ENCODE measurements around the gene TMEM154. TPM values are rescaled to one million over a fixed set of nuclear protein-coding genes. Genes with fewer than 3 reads are reported as not detected.

Gene TMEM154
- polyA plus RNA-seq, 3 donors, result 0.33 to 1.4 (median 0.70) TPM

GRCh38 chr4:152578670-152579069, 101.1 kb downstream of the TMEM154 start:
- DNase-seq (ENCODE audit: extremely low read depth in 1 of 11, low read depth in 9 of 11, low spot score in 4 of 11), result no peak

DNA sequence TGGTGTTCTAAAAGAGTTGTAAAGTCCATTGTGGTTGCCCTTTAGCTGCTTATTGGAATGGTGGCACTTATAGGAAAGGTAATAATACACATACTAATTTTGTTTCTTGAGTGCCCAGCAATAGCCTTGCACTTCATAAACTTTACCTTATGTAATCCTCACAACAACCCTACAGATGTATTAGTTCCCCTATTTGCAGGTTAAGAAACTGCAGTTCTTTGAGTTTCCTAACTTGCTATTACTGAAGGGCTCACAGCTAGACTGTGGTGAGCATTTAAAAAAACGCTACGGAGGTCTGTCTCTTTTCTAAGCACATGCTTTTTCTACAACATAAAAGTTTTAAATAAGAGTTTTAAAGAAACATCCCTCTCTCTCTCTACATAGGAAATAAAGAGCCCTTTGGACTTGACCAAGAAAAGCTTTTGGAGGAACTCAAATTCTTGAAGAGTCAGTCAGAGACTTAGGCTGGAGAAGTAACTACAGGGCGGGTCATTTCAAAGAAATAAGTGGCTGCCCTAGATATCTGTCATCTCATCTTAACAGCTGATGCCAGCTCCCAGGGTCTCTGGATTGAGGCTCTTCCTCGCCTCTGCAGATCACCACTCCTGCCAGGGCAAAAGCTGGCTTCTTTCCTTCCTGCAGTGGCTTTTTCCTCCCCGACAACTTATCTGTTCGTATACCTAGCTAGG, 101.9 kb downstream of the TMEM154 start:
- no peak for DNase-seq (ENCODE audit: extremely low read depth in 1 of 11, low read depth in 9 of 11, low spot score in 4 of 11)

- no peak for DNase-seq (ENCODE audit: extremely low read depth in 1 of 11, low read depth in 9 of 11, low spot score in 4 of 11)
Measured at GRCh38 chr4:152575533-152575932, 104.3 kb downstream of the TMEM154 start.

GRCh38 chr4:152573861-152574260, 105.9 kb downstream of the TMEM154 start:
- no peak for DNase-seq (ENCODE audit: extremely low read depth in 1 of 11, low read depth in 9 of 11, low spot score in 4 of 11)

- no peak for DNase-seq (ENCODE audit: extremely low read depth in 1 of 11, low read depth in 9 of 11, low spot score in 4 of 11)
Measured at GRCh38 chr4:152572417-152573086, 107.2 kb downstream of the TMEM154 start.

DNA sequence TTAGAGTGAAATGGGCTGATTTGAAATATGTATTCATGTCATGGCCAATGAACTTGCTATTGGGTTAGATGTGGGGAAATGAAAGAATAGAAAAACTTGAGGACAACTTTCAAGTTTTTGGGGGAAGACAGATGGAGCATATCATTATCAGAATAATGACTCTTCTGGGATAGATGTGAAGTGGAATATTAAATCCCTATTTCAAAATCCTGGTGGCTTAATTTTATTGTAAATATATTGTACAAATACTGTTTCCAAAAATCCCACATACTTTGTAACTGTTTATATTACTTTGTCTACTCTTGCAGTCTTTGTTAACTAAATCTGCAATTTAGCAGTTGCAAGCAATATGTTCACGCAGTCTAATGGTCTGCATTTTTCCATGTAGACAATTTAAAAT, 108.0 kb downstream of the TMEM154 start:
- no peak for DNase-seq (ENCODE audit: extremely low read depth in 1 of 11, low read depth in 9 of 11, low spot score in 4 of 11)

- no peak for DNase-seq (ENCODE audit: extremely low read depth in 1 of 11, low read depth in 9 of 11, low spot score in 4 of 11)
Measured at GRCh38 chr4:152571296-152571695, 108.5 kb downstream of the TMEM154 start.

Other genes starting within 250 kb of the TMEM154 start
- 10 to 100 TPM; 26.6 to 37.9 (median 37.7) TPM for gene FBXW7, start 143.9 kb downstream of the TMEM154 start, polyA plus RNA-seq (ENCODE audit: insufficient read length in 3 of 3)
- 1 to 10 TPM; 1.9 to 2.2 (median 2.1) TPM for gene TIGD4, start 99.7 kb upstream of the TMEM154 start, polyA plus RNA-seq (ENCODE audit: insufficient read length in 3 of 3)
- gene ARFIP1, start 100.0 kb upstream of the TMEM154 start, polyA plus RNA-seq (ENCODE audit: insufficient read length in 3 of 3), result 10 to 100 TPM; 39.3 to 45.6 (median 42.3) TPM